ENCODE results near the gene GLYAT. TPM values are rescaled to one million over a fixed set of nuclear protein-coding genes. Genes with fewer than 3 reads are reported as not detected.

The GLYAT gene
- total RNA-seq, 1 donor from 2014 or later: not detected

DNA sequence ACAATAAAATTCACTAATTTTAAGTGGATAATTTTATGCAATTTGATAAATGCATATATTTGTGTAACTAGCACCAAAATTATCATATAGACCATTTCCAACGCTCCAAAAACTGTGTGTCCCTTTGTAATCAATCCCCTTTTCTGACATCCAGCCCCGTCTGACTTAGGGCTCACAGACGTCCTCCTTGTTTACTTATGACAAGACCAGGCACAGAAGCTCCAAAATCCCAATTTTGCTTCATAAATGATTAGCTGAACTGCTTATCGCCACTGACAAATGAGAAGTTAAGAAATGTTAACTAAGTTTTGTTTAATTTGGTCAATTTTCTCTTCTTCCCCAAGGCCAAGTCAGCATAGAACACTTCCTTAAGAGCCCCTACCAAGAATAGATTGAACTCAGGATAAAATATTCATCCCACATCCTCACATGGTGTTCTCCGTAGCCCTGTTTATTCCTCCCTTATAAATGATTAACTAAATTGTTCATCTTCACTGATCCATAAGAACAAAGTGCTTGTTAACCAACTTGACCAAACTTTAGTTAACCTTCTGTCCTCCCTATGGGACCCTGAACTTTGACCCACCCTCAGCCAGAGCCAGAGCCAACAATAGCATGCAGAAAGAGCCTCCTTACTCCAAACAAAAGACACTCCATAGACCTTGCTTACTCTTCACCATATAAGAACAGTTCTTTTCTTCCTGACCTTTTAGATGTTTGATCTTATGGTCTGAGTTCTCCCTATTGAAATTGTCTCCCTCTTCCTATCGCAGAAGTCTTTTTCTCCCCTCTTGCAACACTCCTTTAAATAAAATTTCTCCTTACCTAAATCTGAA lies 30.8 kb upstream of the GLYAT start:
- no peaks in the 10 kb centered on the region for H3K4me1 ChIP-seq
- H3K27me3 ChIP-seq: no peaks in the 10 kb centered on the region
- ATAC-seq (no peak), DNase-seq (no peak)
- intact Hi-C loops (cut with DNase I): no loop called here
- no peaks in the 10 kb centered on the region for H3K36me3 ChIP-seq
- no peaks in the 10 kb centered on the region for H3K9me3 ChIP-seq
- no peak overlapping the region for H3K27ac ChIP-seq
- H3K4me3 ChIP-seq: no peak overlapping the region
- TF ChIP-seq, protein P1, sequence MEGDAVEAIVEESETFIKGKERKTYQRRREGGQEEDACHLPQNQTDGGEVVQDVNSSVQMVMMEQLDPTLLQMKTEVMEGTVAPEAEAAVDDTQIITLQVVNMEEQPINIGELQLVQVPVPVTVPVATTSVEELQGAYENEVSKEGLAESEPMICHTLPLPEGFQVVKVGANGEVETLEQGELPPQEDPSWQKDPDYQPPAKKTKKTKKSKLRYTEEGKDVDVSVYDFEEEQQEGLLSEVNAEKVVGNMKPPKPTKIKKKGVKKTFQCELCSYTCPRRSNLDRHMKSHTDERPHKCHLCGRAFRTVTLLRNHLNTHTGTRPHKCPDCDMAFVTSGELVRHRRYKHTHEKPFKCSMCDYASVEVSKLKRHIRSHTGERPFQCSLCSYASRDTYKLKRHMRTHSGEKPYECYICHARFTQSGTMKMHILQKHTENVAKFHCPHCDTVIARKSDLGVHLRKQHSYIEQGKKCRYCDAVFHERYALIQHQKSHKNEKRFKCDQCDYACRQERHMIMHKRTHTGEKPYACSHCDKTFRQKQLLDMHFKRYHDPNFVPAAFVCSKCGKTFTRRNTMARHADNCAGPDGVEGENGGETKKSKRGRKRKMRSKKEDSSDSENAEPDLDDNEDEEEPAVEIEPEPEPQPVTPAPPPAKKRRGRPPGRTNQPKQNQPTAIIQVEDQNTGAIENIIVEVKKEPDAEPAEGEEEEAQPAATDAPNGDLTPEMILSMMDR (IDR thresholded peaks at IDR 0.05): no peak

DNA sequence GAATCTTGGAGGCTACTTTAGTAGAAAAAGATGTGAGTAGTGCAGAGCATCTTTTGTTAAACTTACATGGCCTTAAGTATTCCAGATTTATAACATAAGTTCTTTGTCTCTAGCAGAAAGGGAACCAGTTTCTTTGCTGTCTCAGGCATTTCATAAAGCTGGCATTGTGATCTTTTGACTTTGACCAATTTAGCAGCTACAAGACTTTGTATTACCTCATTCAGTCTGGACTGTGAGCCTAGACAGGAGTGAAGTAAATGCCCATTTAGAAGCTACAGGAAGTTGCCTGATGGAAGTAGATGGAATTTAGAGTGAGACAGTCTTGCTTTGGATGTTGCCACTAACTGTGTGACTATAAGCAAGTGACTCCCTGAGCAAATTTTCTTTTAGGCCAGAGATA lies 25.7 kb upstream of the GLYAT start:
- no peaks in the 10 kb centered on the region for H3K27me3 ChIP-seq
- ATAC-seq (no peak), DNase-seq (no peak)
- H3K4me3 ChIP-seq: no peak overlapping the region
- TF ChIP-seq, protein P1 (IDR thresholded peaks at IDR 0.05): no peak
- intact Hi-C loops (cut with DNase I): no loop called here
- no peak overlapping the region for H3K27ac ChIP-seq
- no peaks in the 10 kb centered on the region for H3K4me1 ChIP-seq
- H3K9me3 ChIP-seq: no peaks in the 10 kb centered on the region
- no peaks in the 10 kb centered on the region for H3K36me3 ChIP-seq

DNA sequence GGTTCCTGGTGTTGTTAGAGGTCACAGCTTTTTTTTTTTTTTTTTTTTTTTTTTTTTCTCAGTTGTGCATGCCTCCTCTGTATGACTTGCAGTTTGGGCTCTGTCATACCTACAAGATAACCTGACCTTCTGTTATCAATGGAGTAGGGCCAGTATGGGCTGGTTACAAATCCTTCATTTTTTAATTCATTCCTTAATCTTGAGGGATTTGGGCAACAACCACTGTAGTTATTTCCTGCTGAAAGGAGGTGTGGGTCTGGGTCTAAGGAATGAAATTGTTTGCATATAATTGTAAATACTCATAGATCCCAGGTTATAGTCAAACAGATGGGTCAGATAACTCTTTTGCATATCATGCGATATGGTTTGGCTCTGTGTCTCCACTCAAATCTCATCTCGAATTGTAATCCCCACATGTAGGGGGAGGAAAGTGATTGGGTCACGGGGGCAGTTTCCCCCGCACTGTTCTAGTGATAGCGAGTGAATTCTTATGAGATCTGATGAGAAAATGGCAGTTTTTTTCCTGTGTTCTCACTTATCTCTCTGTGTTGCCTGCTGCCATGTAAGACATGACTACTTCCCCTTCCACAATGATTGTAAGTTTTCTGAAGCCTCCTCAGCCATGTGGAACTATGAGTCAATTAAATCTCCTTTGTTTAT lies 14.1 kb upstream of the GLYAT start:
- Histone ChIP-seq H3K36me3 (no peaks in the 10 kb centered on the region), H3K4me1 (no peaks in the 10 kb centered on the region), H3K9me3 (no peaks in the 10 kb centered on the region), H3K4me3 (no peak overlapping the region), H3K27ac (no peak overlapping the region), H3K27me3 (no peaks in the 10 kb centered on the region)
- TF ChIP-seq, protein P1 (IDR thresholded peaks at IDR 0.05): no peak
- ATAC-seq (no peak), DNase-seq (no peak)
- intact Hi-C loops (cut with DNase I): no loop called here

DNA sequence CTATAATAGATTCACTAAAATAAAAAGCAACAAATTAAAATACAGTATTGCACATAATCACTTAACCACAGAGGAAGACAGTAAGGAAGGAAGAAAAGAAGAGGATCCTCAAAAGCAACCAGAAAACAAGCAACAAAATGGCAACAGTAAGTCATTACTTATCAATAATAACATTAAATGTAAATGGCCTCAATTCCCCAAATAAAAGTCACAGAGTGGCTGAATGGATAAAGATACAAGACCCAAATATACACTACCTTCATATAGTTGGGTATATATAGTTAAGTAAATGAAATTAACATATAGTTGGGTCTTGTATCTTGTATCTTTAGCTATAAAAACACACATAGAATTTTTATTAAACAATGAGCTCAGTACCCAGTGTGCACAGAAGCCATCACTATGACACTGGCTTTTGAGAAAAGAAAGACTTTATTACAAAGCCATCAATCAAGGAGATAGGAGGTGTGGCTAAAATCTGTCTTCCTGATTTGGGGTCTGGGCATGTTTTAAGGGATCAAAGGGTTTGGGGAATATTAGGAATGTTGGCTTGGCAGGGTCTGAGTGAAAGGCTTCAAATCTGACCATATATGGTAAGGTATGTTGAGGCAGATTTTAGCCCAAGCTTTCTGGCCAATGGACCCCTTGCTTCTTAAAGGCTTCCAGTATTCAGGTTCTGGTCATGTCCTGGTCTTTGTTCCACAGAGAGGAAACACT lies 13.4 kb upstream of the GLYAT start:
- Histone ChIP-seq H3K9me3 (no peaks in the 10 kb centered on the region), H3K36me3 (no peaks in the 10 kb centered on the region), H3K27ac (no peak overlapping the region), H3K27me3 (no peaks in the 10 kb centered on the region), H3K4me1 (no peaks in the 10 kb centered on the region), H3K4me3 (no peak overlapping the region)
- TF ChIP-seq, protein P1 (IDR thresholded peaks at IDR 0.05): no peak
- intact Hi-C loops (cut with DNase I): no loop called here
- ATAC-seq: no peak
- no peak for DNase-seq

DNA sequence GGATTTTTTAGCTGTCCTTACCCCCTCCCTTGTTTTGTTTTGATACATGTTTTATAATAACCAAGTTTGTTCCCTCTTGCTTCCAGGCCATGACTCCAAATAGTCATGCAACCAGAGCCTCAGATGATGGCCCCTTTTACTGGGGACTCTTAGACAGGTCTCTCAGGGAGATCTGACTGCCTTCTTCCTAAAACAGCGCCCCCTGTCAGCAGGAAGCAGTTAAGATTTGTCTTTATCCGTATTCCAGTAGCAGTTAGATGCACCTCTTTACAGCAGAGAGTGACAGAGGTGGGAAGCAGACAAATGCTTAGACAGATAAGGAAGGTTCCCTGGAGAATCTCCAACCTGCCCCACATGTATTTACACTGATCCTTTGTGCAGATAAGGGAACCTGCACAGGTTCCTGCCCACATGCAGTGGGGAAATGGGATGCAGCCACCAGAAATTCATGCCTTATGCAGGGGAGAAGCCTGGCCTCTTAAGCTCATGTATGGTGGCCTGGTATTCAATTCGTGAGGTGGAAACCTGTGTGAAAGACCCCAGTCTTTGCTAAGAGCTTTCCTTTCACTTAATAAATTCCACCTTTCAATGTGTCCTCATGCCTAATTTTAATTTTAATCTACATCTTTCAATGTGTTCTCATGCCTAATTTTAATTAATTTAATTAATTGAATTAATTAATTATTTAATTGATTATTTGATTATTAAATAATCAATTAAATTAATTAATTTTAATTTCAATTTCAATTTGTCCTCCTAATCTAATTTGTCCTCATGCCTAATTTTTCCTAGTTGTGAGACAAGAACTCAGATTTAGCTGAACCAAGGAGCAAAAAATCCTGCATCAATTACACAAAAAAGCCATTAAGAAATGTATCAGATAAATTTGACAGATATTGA lies 11.5 kb upstream of the GLYAT start:
- intact Hi-C loops (cut with DNase I): no loop called here
- DNase-seq (no peak), ATAC-seq (no peak)
- H3K27ac ChIP-seq: no peak overlapping the region
- H3K27me3 ChIP-seq: no peaks in the 10 kb centered on the region
- no peaks in the 10 kb centered on the region for H3K36me3 ChIP-seq
- H3K4me1 ChIP-seq: no peaks in the 10 kb centered on the region
- H3K4me3 ChIP-seq: no peak overlapping the region
- no peaks in the 10 kb centered on the region for H3K9me3 ChIP-seq
- TF ChIP-seq, protein P1 (IDR thresholded peaks at IDR 0.05): no peak

All from upper lobe of right lung (tissue), 1 donor.